Measurements from ENCODE around the gene HMX2.
A peak's percentile ranks its signal among the peaks of the same experiment; 100 is the strongest.

The HMX2 gene

DNA sequence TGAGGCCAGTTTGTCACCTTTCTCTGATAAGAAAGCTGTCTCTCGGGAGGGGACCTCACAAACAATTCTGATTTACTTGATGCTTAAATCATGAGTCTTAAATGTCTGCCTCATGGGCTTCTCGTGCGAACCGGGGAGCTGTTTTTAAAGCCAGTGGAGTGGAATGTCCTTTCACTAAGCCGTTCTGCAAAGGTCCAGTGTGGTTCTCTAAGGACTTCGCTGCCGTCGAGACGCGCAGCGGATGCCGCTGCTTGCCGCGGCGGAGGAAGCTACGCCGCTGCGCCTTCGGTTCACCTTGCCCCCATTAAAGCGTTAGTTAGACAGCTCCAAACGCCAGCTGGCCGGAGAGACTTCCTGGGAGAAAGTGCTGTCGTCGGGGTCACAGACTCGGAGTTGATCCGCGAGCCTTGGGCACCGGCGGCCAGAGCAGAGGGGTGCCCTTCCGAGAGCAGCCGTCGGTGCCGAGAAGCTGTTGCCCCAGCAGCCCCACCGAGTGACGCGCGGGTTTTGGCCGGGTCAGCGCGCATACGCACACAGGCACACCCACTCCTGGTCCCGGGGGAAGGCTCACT, 13.5 kb upstream of the HMX2 start:
- H3K36me3 Mint-ChIP-seq (ENCODE audit: low read depth), result peaks cover 6% of the 10 kb centered on the region
- peak overlapping the region; percentile 57 for H3K27ac Mint-ChIP-seq
- peaks cover 82% of the 10 kb centered on the region for H3K27me3 Mint-ChIP-seq (ENCODE audit: low read depth)
- H3K4me1 Mint-ChIP-seq (ENCODE audit: low read depth), result peaks cover 18% of the 10 kb centered on the region
- peak overlapping the region; percentile 14 for H3K4me3 Mint-ChIP-seq
- H3K9me3 Mint-ChIP-seq, result no peaks in the 10 kb centered on the region

- peak overlapping the region; percentile 57 for H3K27ac Mint-ChIP-seq
- no peaks in the 10 kb centered on the region for H3K9me3 Mint-ChIP-seq
- H3K36me3 Mint-ChIP-seq (ENCODE audit: low read depth), result peaks cover 6% of the 10 kb centered on the region
- H3K4me3 Mint-ChIP-seq, result no peak overlapping the region
- peaks cover 82% of the 10 kb centered on the region for H3K27me3 Mint-ChIP-seq (ENCODE audit: low read depth)
- peaks cover 18% of the 10 kb centered on the region for H3K4me1 Mint-ChIP-seq (ENCODE audit: low read depth)
These were observed 13.0 kb upstream of the HMX2 start for GRCh38 chr10:123134915-123135414.

GRCh38 chr10:123135415-123136141, 12.4 kb upstream of the HMX2 start, which contains the start of gene HMX3:
Gene HMX3 (plus strand): TSS chr10:123135970. CDS start chr10:123136051, 81 bp downstream.
- Mint-ChIP-seq H3K27ac (peak within 1 kb of the TSS; percentile 57), H3K9me3 (no peaks in the 10 kb centered on the region), H3K27me3 (ENCODE audit: low read depth) (peaks cover 82% of the 10 kb centered on the region), H3K4me1 (ENCODE audit: low read depth) (peaks cover 20% of the 10 kb centered on the region), H3K36me3 (ENCODE audit: low read depth) (peaks cover 6% of the 10 kb centered on the region), H3K4me3 (peak within 1 kb of the TSS; percentile 17)

DNA sequence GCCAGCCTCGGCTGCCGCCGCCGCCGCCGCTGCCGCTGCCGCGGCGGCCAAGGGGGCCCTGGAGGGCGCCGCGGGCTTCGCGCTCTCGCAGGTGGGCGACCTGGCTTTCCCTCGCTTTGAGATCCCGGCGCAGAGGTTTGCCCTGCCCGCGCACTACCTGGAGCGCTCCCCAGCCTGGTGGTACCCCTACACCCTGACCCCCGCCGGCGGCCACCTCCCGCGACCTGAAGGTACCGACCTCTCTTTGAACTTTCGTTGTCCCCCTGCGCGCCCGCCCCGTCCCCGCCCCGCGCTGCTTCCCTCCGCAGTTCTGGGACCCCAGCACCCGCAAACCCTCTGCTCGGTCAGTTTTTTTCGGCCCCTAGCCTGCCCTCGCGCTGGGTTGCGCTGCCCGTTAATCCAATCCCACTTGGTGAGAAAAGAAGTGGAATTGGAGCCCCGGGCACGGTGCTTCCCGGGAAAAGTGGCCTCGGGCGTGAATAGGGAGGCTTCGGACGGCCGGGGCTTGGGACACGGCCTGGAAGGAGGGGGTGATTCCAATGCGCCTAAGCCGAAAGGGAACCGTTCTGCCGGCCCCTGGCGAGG, 11.6 kb upstream of the HMX2 start:
- peaks cover 83% of the 10 kb centered on the region for H3K27me3 Mint-ChIP-seq (ENCODE audit: low read depth)
- H3K4me1 Mint-ChIP-seq (ENCODE audit: low read depth), result peaks cover 20% of the 10 kb centered on the region
- H3K4me3 Mint-ChIP-seq, result peak overlapping the region; percentile 17
- H3K27ac Mint-ChIP-seq, result no peak overlapping the region
- H3K36me3 Mint-ChIP-seq (ENCODE audit: low read depth), result peaks cover 6% of the 10 kb centered on the region
- no peaks in the 10 kb centered on the region for H3K9me3 Mint-ChIP-seq

DNA sequence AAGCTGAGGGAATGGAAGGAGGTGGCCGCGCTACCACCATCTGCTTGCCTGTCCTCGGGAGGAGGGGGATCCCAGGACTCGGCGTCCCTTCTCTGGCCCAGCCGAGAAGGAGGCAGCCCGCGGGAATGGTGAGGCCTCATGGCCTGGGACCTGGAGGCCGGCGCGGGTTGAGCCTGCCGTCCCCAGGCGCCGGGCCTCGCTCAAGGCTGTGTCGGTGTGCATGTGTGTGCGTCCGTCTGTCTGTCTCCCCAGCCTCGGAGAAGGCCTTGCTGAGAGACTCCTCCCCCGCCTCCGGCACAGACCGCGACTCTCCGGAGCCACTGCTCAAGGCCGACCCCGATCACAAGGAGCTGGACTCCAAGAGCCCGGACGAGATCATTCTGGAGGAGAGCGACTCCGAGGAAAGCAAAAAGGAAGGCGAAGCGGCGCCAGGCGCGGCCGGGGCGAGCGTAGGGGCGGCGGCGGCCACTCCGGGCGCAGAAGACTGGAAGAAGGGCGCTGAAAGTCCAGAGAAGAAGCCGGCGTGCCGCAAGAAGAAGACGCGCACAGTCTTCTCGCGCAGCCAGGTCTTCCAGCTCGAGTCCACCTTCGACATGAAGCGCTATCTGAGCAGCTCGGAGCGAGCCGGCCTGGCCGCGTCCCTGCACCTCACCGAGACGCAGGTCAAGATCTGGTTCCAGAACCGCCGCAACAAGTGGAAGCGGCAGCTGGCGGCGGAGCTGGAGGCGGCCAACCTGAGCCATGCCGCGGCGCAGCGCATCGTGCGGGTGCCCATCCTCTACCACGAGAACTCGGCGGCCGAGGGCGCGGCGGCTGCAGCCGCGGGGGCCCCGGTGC, 10.9 kb upstream of the HMX2 start:
- H3K27me3 Mint-ChIP-seq (ENCODE audit: low read depth), result peaks cover 83% of the 10 kb centered on the region
- H3K4me3 Mint-ChIP-seq, result peak overlapping the region; percentile 75
- H3K36me3 Mint-ChIP-seq (ENCODE audit: low read depth), result peaks cover 8% of the 10 kb centered on the region
- peaks cover 20% of the 10 kb centered on the region for H3K4me1 Mint-ChIP-seq (ENCODE audit: low read depth)
- H3K9me3 Mint-ChIP-seq, result no peaks in the 10 kb centered on the region
- H3K27ac Mint-ChIP-seq, result peak overlapping the region; percentile 83

DNA sequence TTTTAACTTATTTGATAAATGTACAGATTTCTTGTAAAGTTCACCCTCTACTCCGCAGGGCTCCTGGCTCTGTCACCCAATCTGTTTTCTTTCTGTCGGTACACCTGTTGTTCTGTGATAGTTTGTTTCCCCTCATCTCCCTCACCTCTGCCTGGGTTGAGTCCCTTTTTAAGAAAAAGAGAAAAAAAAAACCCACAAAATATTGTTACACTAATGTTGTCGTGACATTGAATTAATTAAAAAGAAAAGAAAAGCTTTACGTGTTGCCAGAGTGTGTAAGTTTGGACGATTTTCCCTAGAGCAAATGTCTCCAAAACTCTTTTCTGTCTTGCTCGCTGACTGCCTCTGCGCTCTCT, 8.8 kb upstream of the HMX2 start:
- no peaks in the 10 kb centered on the region for H3K9me3 Mint-ChIP-seq
- no peak overlapping the region for H3K27ac Mint-ChIP-seq
- peaks cover 12% of the 10 kb centered on the region for H3K4me1 Mint-ChIP-seq (ENCODE audit: low read depth)
- H3K36me3 Mint-ChIP-seq (ENCODE audit: low read depth), result peaks cover 4% of the 10 kb centered on the region
- peaks cover 81% of the 10 kb centered on the region for H3K27me3 Mint-ChIP-seq (ENCODE audit: low read depth)
- H3K4me3 Mint-ChIP-seq, result no peak overlapping the region

- H3K36me3 Mint-ChIP-seq (ENCODE audit: low read depth), result peaks cover 4% of the 10 kb centered on the region
- H3K4me1 Mint-ChIP-seq (ENCODE audit: low read depth), result peaks cover 13% of the 10 kb centered on the region
- peaks cover 81% of the 10 kb centered on the region for H3K27me3 Mint-ChIP-seq (ENCODE audit: low read depth)
- peak overlapping the region; percentile 13 for H3K27ac Mint-ChIP-seq
- H3K4me3 Mint-ChIP-seq, result no peak overlapping the region
- no peaks in the 10 kb centered on the region for H3K9me3 Mint-ChIP-seq
These were observed 8.3 kb upstream of the HMX2 start for GRCh38 chr10:123139521-123140163.

DNA sequence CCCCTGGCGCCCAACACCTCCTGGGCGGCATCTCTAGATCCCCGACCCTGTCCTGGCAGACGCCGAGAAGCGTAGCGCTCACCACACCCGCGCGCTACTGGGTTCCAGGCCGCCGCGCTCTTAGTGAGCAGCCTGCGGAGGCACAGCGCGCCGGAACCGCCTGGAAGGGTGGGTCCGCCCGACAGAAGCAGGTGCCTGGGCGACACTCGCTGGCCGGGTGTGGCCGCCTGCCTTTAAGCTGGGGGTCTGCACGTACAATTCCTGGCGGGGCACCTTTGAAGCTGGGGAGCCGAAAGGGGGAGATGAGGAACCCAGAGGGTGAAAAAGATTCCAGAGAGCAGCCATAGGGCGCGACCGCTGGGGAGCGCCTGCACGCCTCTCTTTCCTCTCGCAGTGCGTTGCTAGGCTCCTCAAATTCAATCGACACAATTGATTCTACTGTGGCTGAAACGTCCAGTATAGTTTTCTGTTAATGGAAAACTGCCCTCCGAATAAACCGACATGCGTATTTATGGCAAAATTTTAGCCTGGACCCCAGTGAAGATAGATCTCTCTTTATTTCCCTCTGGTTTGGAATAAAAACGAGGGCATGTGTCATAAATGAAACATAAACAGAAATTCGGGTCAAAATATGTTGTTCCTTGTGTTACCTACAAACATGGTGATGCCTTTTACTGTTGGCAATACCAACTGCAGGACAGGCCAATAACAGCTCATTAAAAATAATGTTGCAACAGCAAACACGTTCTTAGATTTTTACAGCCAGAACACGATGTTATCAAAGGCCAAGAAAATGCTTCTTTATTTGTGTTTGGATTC, 7.6 kb upstream of the HMX2 start:
- Mint-ChIP-seq H3K4me1 (ENCODE audit: low read depth) (peaks cover 19% of the 10 kb centered on the region), H3K27ac (no peak overlapping the region), H3K36me3 (ENCODE audit: low read depth) (peaks cover 4% of the 10 kb centered on the region), H3K9me3 (no peaks in the 10 kb centered on the region), H3K4me3 (no peak overlapping the region), H3K27me3 (ENCODE audit: low read depth) (peaks cover 85% of the 10 kb centered on the region)

GRCh38 chr10:123140983-123141390, 6.9 kb upstream of the HMX2 start:
- Mint-ChIP-seq H3K4me3 (no peak overlapping the region), H3K36me3 (ENCODE audit: low read depth) (peaks cover 4% of the 10 kb centered on the region), H3K9me3 (no peaks in the 10 kb centered on the region), H3K27ac (no peak overlapping the region), H3K4me1 (ENCODE audit: low read depth) (peaks cover 20% of the 10 kb centered on the region), H3K27me3 (ENCODE audit: low read depth) (peaks cover 91% of the 10 kb centered on the region)

DNA sequence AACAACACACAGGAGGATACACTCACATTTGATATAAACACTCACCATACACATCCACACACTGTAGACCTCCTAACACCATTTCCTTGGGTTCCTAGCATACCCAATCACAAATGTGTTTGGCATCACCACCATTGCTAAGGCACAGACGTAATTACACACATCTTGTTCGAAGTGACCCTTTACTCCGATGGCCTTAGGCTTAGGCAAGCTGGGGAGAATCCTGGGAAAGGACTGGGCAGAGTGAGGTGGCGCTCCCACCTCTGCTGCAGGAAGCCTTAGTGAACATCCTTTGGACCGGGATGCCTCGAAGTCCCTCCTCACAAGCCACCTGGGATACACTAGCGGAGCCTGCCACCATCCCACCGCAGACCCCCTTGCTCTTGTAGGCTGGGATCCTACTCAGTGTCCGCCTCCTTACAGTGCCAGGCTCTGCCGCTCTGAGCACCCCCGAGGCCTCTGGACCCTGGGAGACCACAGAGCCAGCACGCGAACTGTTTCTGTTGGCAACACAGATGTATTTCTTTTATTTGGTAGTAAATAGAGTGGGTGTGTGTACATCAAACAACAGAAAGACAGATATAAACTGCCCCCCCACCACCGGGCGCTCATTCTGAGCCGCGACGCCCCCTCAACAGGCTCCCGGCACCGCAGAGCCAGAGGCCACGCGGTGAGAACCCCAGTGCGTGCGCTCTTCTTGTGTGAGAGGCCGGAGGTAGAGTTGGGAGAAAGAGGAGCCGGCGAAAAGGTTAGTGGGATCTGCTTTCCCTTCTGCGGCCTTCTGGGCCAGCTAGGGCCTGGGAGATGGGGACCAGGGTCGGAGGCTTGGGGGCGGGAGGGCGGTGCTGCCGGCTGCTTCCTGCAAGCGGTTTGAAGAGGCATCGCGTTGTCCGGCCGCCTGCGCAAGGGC, 5.9 kb upstream of the HMX2 start:
- Mint-ChIP-seq H3K9me3 (no peaks in the 10 kb centered on the region), H3K27ac (peak overlapping the region; percentile 4), H3K36me3 (ENCODE audit: low read depth) (peaks cover 3% of the 10 kb centered on the region), H3K4me3 (no peak overlapping the region), H3K27me3 (ENCODE audit: low read depth) (peaks cover 91% of the 10 kb centered on the region), H3K4me1 (ENCODE audit: low read depth) (peaks cover 22% of the 10 kb centered on the region)

GRCh38 chr10:123142701-123143161, 5.2 kb upstream of the HMX2 start:
- no peaks in the 10 kb centered on the region for H3K9me3 Mint-ChIP-seq
- peaks cover 4% of the 10 kb centered on the region for H3K36me3 Mint-ChIP-seq (ENCODE audit: low read depth)
- H3K27ac Mint-ChIP-seq, result peak overlapping the region; percentile 41
- peaks cover 23% of the 10 kb centered on the region for H3K4me1 Mint-ChIP-seq (ENCODE audit: low read depth)
- H3K4me3 Mint-ChIP-seq, result no peak overlapping the region
- peaks cover 91% of the 10 kb centered on the region for H3K27me3 Mint-ChIP-seq (ENCODE audit: low read depth)

DNA sequence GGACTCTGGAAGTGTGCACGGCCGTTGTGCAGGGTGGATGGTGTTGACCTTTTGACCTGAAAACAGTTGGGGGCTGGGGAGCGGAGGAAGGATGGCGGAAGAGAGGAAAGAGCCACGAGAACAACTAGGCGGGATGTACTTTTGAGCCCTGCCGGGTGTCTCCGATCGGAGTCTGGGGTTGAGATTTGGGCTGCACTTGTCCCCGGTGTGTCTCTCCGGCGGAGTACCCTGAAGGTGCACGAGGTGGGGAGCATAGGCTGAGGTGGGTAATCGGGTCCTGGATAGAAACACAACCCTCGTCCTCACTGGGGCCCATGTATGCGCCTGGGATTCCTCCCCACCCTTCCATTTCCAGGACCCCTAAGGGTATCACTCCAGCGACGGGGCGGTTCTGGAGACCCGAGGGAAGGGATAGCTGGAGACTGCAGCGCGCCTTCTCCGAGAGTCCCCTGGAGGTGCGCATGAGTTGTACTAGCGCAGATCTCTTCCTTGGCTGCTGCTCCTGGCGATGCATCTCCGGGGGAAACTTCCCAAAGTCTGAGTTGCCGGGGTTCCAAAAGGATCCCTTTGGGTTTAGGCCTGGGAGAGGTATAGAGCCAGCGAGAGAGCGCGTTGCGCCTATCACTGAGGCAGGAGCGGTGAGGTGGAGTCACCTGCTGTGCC, 4.6 kb upstream of the HMX2 start:
- Mint-ChIP-seq H3K4me3 (no peak overlapping the region), H3K27me3 (ENCODE audit: low read depth) (peaks cover 86% of the 10 kb centered on the region), H3K4me1 (ENCODE audit: low read depth) (peaks cover 23% of the 10 kb centered on the region), H3K9me3 (no peaks in the 10 kb centered on the region), H3K36me3 (ENCODE audit: low read depth) (peaks cover 4% of the 10 kb centered on the region), H3K27ac (peak overlapping the region; percentile 41)

Measured in T-helper 1 cell treated with Interleukin-12 subunit alpha and Interleukin-12 subunit beta and Interleukin-4 antibody, amounts not matched to agents 30 μg/mL and 1 μg/mL, for 36 hours (primary cell).